GM18858 (cell line): ENCODE measurements around the gene TMEM80.
"Not testable (repeated sequence)": the region's sequence is repeated elsewhere in the genome, so short reads cannot be mapped to it uniquely, and the experiment has no call there.

Experiments used
- ATAC-seq: cut with Tn5 transposase; IDR thresholded peaks from one replicate; pipeline ENCODE4 v1.9.1; 2021; ENCODE audit not compliant: unreplicated experiment

The TMEM80 gene

GRCh38 chr11:695538-696248 is at the start of gene TMEM80:
TMEM80 (plus strand) TSS chr11:695816; CDS start chr11:695828, 12 bp downstream.
- ATAC-seq = peak; percentile 61

GRCh38 chr11:646214-646613 is 49.4 kb upstream of the TMEM80 start:
- no peak for ATAC-seq

- ATAC-seq = not testable (repeated sequence)
Measured at GRCh38 chr11:647672-648158, 47.9 kb upstream of the TMEM80 start.

- no peak for ATAC-seq
Measured at GRCh38 chr11:650482-650881, 45.1 kb upstream of the TMEM80 start.

- ATAC-seq = not testable (repeated sequence)
Measured at GRCh38 chr11:653136-653535, 42.5 kb upstream of the TMEM80 start.

GRCh38 chr11:653837-654236 is 41.8 kb upstream of the TMEM80 start:
- ATAC-seq = no peak

GRCh38 chr11:654444-654843 is 41.2 kb upstream of the TMEM80 start:
- not testable (repeated sequence) for ATAC-seq

- ATAC-seq = no peak
Measured at GRCh38 chr11:655036-655726, 40.4 kb upstream of the TMEM80 start.

GRCh38 chr11:656426-656825 is 39.2 kb upstream of the TMEM80 start:
- no peak for ATAC-seq

- no peak for ATAC-seq
Measured at GRCh38 chr11:656866-657265, 38.8 kb upstream of the TMEM80 start.

- no peak for ATAC-seq
Measured at GRCh38 chr11:657691-658126, 37.9 kb upstream of the TMEM80 start.

GRCh38 chr11:659532-660085 is 36.0 kb upstream of the TMEM80 start:
- no peak for ATAC-seq

- no peak for ATAC-seq
Measured at GRCh38 chr11:660281-660680, 35.3 kb upstream of the TMEM80 start.

GRCh38 chr11:660681-661444 is 34.8 kb upstream of the TMEM80 start:
- ATAC-seq = no peak

GRCh38 chr11:662689-663274 is 32.8 kb upstream of the TMEM80 start:
- ATAC-seq = no peak

GRCh38 chr11:665062-665703 is 30.4 kb upstream of the TMEM80 start:
- ATAC-seq = no peak

GRCh38 chr11:665704-666281 is 29.8 kb upstream of the TMEM80 start:
- no peak for ATAC-seq

GRCh38 chr11:673866-674265 is 21.8 kb upstream of the TMEM80 start:
- no peak for ATAC-seq

- ATAC-seq = no peak
Measured at GRCh38 chr11:674406-674805, 21.2 kb upstream of the TMEM80 start.

- ATAC-seq = no peak
Measured at GRCh38 chr11:678297-678696, 17.3 kb upstream of the TMEM80 start.
